ENCODE results near the gene TBX3.

The TBX3 gene

DNA sequence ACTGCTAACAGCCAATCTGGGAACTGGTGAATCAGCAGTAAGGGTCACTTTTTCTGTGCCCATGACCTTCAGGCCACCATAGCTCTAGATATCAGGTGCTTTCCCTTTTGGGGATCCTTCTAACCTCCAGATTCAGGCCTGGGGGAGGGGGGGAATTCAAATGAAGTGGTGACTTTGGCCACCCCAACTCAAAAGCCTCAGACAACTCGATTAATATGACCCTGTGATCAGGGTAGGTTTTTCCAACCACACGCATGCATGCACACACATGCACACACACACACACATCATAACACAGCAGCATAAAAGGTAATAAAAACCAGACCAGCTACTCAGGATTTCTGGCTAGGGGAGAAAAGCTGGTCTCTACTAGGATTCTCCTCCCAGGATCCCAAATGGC is 5.3 kb downstream of the TBX3 start:
- Histone ChIP-seq H3K27me3 (ENCODE audit: low read depth, low read length) (0 out of 2 replicates have a peak, but pooled peaks cover 3% of the 10 kb centered on the region), H3K4me2 (ENCODE audit: low read length) (no peak overlapping the region)

DNA sequence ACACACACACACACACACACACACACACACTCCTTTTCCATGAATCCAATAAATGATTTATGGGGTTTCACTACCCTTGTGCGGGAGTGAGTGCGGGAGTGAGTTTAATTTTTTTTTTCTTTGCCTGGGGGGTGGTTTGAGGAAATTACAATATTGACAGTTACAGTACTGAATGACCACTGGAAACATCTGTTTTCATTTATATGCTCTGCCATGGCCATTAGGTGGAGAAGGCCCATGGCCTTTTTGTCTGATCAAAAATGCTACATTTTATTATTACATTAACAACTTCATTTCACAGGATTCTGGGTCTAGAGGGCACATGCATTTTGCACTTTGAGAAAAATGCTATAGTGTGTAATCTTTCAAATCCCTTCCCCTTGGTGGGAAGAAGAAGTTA is 5.9 kb downstream of the TBX3 start:
- Histone ChIP-seq H3K9me3 (ENCODE audit: insufficient read depth, low read length) (no peaks in the 10 kb centered on the region; the same call in 1 of the 2 replicates), H3K4me3 (ENCODE audit: low read length) (no peak overlapping the region), H4K20me1 (ENCODE audit: insufficient read depth, low read length) (no peaks in the 10 kb centered on the region), H3K4me1 (ENCODE audit: low read length) (no peaks in the 10 kb centered on the region), H3K36me3 (replicated peaks; ENCODE audit: low read depth, low read length) (no peaks in the 10 kb centered on the region), H3K4me2 (ENCODE audit: low read length) (no peak overlapping the region), H3K79me2 (ENCODE audit: low read length) (no peaks in the 10 kb centered on the region), H3K27ac (ENCODE audit: low read length) (no peak overlapping the region), H2AFZ (ENCODE audit: low read depth, low read length) (no peak overlapping the region), H3K9ac (ENCODE audit: low read length) (no peak overlapping the region), H3K27me3 (ENCODE audit: low read depth, low read length) (0 out of 2 replicates have a peak, but pooled peaks cover 3% of the 10 kb centered on the region)
- TF ChIP-seq, protein P1, sequence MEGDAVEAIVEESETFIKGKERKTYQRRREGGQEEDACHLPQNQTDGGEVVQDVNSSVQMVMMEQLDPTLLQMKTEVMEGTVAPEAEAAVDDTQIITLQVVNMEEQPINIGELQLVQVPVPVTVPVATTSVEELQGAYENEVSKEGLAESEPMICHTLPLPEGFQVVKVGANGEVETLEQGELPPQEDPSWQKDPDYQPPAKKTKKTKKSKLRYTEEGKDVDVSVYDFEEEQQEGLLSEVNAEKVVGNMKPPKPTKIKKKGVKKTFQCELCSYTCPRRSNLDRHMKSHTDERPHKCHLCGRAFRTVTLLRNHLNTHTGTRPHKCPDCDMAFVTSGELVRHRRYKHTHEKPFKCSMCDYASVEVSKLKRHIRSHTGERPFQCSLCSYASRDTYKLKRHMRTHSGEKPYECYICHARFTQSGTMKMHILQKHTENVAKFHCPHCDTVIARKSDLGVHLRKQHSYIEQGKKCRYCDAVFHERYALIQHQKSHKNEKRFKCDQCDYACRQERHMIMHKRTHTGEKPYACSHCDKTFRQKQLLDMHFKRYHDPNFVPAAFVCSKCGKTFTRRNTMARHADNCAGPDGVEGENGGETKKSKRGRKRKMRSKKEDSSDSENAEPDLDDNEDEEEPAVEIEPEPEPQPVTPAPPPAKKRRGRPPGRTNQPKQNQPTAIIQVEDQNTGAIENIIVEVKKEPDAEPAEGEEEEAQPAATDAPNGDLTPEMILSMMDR (IDR thresholded peaks at IDR 0.05; ENCODE audit: low read depth, low read length): no peak
- no peak for TF ChIP-seq EZH2phosphoT487 (IDR thresholded peaks at IDR 0.05; ENCODE audit: low read depth)

More for the DNA sequence above, 5.3 kb downstream of the TBX3 start:
- no peak for TF ChIP-seq EZH2phosphoT487 (IDR thresholded peaks at IDR 0.05; ENCODE audit: low read depth)
- TF ChIP-seq, protein P1 (IDR thresholded peaks at IDR 0.05; ENCODE audit: low read depth, low read length): no peak
- Histone ChIP-seq H3K36me3 (replicated peaks; ENCODE audit: low read depth, low read length) (no peaks in the 10 kb centered on the region), H3K4me1 (ENCODE audit: low read length) (no peaks in the 10 kb centered on the region), H3K79me2 (ENCODE audit: low read length) (no peaks in the 10 kb centered on the region), H4K20me1 (ENCODE audit: insufficient read depth, low read length) (no peaks in the 10 kb centered on the region), H3K9ac (ENCODE audit: low read length) (no peak overlapping the region), H3K4me3 (ENCODE audit: low read length) (no peak overlapping the region), H3K9me3 (ENCODE audit: insufficient read depth, low read length) (no peaks in the 10 kb centered on the region; the same call in 1 of the 2 replicates), H2AFZ (ENCODE audit: low read depth, low read length) (no peak overlapping the region), H3K27ac (ENCODE audit: low read length) (no peak overlapping the region)

DNA sequence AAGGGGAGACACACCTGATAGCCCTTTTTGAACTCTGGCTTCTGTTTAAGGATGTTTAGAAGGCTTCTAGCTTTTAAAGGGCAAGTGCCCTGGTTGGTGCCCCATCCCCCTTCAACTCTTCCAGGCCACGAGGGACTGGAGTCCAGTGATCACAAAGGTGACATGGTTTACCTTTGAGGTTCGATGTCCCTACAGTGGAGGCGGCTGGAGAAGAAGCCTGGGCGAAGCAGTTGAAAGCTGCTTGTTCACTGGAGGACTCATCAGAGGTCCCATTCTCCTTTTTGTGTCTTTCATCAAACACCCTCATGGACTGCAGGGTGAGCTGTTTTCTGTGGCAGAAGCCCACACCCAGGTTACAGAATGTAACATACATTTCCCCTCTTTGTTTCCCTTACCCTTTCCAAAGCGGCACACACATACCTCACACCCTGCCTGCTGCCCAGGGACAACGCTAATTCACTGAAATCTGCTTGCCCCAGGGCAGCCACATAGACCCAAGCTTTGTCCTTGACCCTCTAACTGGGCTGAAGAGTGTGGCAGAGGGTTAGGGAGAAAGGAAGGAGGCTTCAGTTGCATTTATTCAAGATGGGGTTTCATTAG is 7.7 kb downstream of the TBX3 start:
- Histone ChIP-seq H3K9ac (ENCODE audit: low read length) (no peak overlapping the region), H3K27me3 (ENCODE audit: low read depth, low read length) (0 out of 2 replicates have a peak, but pooled peaks cover 3% of the 10 kb centered on the region), H3K4me3 (ENCODE audit: low read length) (no peak overlapping the region), H4K20me1 (ENCODE audit: insufficient read depth, low read length) (no peaks in the 10 kb centered on the region), H3K4me2 (ENCODE audit: low read length) (no peak overlapping the region), H3K36me3 (replicated peaks; ENCODE audit: low read depth, low read length) (no peaks in the 10 kb centered on the region), H3K4me1 (ENCODE audit: low read length) (no peaks in the 10 kb centered on the region), H3K9me3 (ENCODE audit: insufficient read depth, low read length) (no peaks in the 10 kb centered on the region), H2AFZ (ENCODE audit: low read depth, low read length) (no peak overlapping the region), H3K79me2 (ENCODE audit: low read length) (no peaks in the 10 kb centered on the region), H3K27ac (ENCODE audit: low read length) (no peak overlapping the region)
- no peak for TF ChIP-seq EZH2phosphoT487 (IDR thresholded peaks at IDR 0.05; ENCODE audit: low read depth)

DNA sequence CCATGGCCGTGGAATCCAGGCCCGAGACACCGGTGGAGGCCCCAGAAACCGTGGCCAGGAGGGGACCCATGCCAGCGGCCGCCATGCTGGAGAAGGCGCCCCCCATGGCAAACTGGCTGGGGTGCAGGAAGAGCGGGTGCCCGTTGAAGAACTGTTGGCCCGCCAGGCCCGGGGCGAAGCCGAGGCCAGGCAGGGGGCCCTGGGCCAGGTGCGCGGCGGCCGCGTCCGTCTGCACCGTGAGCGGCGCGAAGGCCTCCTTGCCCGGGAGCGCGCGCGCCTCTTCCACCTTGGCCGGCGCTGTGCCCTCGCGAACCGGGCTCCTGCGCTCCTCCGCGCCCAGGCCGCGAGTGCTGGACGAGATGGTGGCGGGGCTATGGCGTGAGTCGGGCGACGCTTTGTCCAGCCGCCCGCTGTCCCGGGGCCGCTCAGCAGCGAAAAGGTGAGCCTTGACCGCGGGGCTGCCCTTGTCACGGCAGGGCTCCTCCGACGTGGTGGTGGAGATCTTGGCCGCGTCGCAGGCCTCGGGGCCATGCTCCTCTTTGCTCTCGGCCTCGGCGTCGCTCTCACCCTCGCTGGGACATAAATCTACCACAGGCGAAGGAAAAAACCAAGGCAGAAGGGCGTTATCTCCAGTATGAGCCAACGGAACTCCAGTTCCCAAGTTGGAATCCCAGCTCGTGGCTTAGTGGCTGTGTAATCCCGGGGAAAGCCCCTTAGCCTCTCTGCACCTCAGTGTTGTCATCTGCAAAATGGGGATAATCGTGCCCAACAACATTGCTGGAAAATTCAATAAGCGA is 9.5 kb downstream of the TBX3 start:
- Histone ChIP-seq H2AFZ (ENCODE audit: low read depth, low read length) (no peak overlapping the region), H4K20me1 (ENCODE audit: insufficient read depth, low read length) (no peaks in the 10 kb centered on the region), H3K79me2 (ENCODE audit: low read length) (no peaks in the 10 kb centered on the region), H3K4me1 (ENCODE audit: low read length) (no peaks in the 10 kb centered on the region), H3K4me2 (ENCODE audit: low read length) (no peak overlapping the region), H3K9ac (ENCODE audit: low read length) (no peak overlapping the region), H3K27me3 (ENCODE audit: low read depth, low read length) (0 out of 2 replicates have a peak, but pooled peaks cover 3% of the 10 kb centered on the region), H3K27ac (ENCODE audit: low read length) (no peak overlapping the region), H3K9me3 (ENCODE audit: insufficient read depth, low read length) (no peaks in the 10 kb centered on the region), H3K4me3 (ENCODE audit: low read length) (no peak overlapping the region), H3K36me3 (replicated peaks; ENCODE audit: low read depth, low read length) (no peaks in the 10 kb centered on the region)
- TF ChIP-seq, protein P1 (IDR thresholded peaks at IDR 0.05; ENCODE audit: low read depth, low read length): no peak
- TF ChIP-seq EZH2phosphoT487 (IDR thresholded peaks at IDR 0.05; ENCODE audit: low read depth): no peak
